ENCODE results near the gene TBCK.

The TBCK gene

DNA sequence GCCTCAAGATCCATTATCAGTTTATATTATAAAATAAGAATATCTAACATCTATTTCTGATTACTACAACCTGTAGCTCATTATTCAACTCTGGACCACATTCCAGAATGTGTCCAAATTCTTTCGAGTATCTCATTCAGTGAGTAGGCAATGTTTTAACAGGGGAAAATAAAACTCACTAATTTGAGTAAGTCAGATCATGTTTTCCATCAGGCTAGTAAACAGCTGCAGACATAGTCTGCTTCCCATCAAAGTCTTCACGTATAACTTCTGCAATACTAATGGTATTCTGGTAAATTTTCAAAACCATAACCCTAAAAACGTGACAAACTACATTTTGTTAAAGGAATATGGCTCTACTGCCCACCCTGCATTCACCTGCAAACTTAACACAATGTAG lies 31.8 kb downstream of the TBCK start:
- no peak for TF ChIP-seq SIN3A (IDR thresholded peaks at IDR 0.05; ENCODE audit: borderline replicate concordance, insufficient read depth, low read length)
- no peak for TF ChIP-seq TAF1 (IDR thresholded peaks at IDR 0.05; ENCODE audit: borderline replicate concordance, insufficient read depth, low read length)
- no peak for TF ChIP-seq FOXP2 (optimal IDR thresholded peaks at IDR 0.05; ENCODE audit: borderline replicate concordance, extremely low read depth, extremely low read length, insufficient read depth)
- no peak for TF ChIP-seq POLR2AphosphoS5 (IDR thresholded peaks at IDR 0.05; ENCODE audit: low read depth, low read length)
- TF ChIP-seq, protein P1, sequence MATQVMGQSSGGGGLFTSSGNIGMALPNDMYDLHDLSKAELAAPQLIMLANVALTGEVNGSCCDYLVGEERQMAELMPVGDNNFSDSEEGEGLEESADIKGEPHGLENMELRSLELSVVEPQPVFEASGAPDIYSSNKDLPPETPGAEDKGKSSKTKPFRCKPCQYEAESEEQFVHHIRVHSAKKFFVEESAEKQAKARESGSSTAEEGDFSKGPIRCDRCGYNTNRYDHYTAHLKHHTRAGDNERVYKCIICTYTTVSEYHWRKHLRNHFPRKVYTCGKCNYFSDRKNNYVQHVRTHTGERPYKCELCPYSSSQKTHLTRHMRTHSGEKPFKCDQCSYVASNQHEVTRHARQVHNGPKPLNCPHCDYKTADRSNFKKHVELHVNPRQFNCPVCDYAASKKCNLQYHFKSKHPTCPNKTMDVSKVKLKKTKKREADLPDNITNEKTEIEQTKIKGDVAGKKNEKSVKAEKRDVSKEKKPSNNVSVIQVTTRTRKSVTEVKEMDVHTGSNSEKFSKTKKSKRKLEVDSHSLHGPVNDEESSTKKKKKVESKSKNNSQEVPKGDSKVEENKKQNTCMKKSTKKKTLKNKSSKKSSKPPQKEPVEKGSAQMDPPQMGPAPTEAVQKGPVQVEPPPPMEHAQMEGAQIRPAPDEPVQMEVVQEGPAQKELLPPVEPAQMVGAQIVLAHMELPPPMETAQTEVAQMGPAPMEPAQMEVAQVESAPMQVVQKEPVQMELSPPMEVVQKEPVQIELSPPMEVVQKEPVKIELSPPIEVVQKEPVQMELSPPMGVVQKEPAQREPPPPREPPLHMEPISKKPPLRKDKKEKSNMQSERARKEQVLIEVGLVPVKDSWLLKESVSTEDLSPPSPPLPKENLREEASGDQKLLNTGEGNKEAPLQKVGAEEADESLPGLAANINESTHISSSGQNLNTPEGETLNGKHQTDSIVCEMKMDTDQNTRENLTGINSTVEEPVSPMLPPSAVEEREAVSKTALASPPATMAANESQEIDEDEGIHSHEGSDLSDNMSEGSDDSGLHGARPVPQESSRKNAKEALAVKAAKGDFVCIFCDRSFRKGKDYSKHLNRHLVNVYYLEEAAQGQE (IDR thresholded peaks at IDR 0.05; ENCODE audit: insufficient read depth in 1 of 2, low read depth in 2 of 2, low read length in 2 of 2): no peak

DNA sequence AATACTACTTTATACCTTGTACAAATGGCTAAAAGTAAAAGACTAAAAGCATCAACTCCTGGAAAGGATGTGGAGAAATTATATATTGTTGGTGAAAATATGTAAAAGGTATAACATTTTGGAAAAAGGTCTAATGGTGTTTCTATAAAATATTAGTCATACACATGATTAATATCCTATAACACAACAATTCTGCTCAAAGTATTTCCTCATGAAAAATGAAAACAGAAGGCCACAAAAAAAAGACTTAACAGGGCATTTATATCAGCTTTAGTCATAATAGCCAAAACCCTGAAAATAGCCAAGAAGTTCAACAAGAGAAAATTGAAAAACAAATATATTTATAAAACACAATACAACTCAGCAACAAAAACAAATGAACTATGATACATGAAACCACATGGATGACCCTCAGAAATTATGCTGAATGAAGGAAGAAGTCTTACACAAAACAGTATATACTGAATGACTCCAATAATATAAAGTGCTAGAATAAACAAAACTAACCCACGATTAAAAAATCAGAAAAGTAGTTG lies 38.8 kb downstream of the TBCK start:
- TF ChIP-seq, protein P1 (IDR thresholded peaks at IDR 0.05; ENCODE audit: insufficient read depth in 1 of 2, low read depth in 2 of 2, low read length in 2 of 2): no peak
- TF ChIP-seq FOXP2 (optimal IDR thresholded peaks at IDR 0.05; ENCODE audit: borderline replicate concordance, extremely low read depth, extremely low read length, insufficient read depth) (no peak), TAF1 (IDR thresholded peaks at IDR 0.05; ENCODE audit: borderline replicate concordance, insufficient read depth, low read length) (no peak), SIN3A (IDR thresholded peaks at IDR 0.05; ENCODE audit: borderline replicate concordance, insufficient read depth, low read length) (no peak), POLR2AphosphoS5 (IDR thresholded peaks at IDR 0.05; ENCODE audit: low read depth, low read length) (no peak)

DNA sequence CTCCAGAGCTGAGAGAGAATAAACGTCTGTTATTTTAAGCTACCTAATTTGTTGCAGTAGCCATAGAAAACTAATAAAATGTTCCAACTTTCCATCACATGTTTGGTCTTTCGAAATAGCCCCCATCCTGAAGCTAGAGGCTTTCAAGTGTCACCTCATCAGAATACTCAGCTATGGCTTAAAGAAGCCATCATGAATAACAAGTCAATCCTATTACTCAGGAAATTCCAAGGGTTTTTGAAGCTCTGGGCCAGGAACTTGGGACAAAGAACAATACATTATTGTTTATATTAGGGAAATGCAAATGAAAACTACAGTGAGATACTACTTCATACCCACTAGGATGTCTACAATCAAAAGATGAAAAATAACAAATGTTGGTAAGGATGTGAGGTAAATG lies 42.2 kb downstream of the TBCK start:
- TF ChIP-seq, protein P1 (IDR thresholded peaks at IDR 0.05; ENCODE audit: insufficient read depth in 1 of 2, low read depth in 2 of 2, low read length in 2 of 2): no peak
- TF ChIP-seq POLR2AphosphoS5 (IDR thresholded peaks at IDR 0.05; ENCODE audit: low read depth, low read length): no peak
- no peak for TF ChIP-seq TAF1 (IDR thresholded peaks at IDR 0.05; ENCODE audit: borderline replicate concordance, insufficient read depth, low read length)
- TF ChIP-seq SIN3A (IDR thresholded peaks at IDR 0.05; ENCODE audit: borderline replicate concordance, insufficient read depth, low read length): no peak
- no peak for TF ChIP-seq FOXP2 (optimal IDR thresholded peaks at IDR 0.05; ENCODE audit: borderline replicate concordance, extremely low read depth, extremely low read length, insufficient read depth)

DNA sequence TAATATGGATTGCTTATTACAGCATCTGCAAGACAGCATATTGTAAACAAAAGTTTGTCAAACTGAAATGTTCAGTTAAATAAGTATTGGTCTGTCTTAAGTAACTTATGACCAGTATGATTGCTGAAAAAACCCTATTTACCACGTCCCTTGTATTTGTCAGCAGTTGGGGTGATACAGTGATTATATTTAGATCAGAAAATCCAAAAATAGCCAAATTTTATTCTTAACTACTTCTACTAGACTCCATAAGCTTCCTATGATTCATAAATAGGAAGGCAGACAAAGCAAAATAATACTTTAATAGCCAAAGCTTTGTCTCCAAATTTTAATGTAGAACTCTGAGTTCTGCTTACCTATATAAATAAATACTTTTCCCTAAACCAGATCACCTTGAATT lies 45.3 kb downstream of the TBCK start:
- TF ChIP-seq FOXP2 (optimal IDR thresholded peaks at IDR 0.05; ENCODE audit: borderline replicate concordance, extremely low read depth, extremely low read length, insufficient read depth) (no peak), POLR2AphosphoS5 (IDR thresholded peaks at IDR 0.05; ENCODE audit: low read depth, low read length) (no peak), SIN3A (IDR thresholded peaks at IDR 0.05; ENCODE audit: borderline replicate concordance, insufficient read depth, low read length) (no peak), TAF1 (IDR thresholded peaks at IDR 0.05; ENCODE audit: borderline replicate concordance, insufficient read depth, low read length) (no peak)
- TF ChIP-seq, protein P1 (IDR thresholded peaks at IDR 0.05; ENCODE audit: insufficient read depth in 1 of 2, low read depth in 2 of 2, low read length in 2 of 2): no peak

DNA sequence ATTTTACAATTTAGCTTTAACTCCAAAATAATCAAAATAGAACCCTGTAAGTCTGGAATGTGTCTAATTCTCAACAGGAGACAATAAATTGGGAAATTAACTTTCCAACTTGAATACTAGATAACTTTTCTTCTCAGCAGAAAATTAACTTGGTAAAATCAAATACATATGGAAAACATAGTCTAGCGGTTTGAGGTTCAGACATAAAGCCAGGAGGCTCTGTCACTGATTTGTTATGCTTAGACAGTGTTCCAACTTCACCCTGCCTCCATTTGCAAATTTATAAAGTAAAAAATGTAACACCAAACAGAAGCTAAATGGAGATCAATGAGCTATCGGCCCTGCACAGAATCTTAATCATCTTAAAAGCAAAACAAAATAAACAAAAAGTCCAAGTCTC lies 46.3 kb downstream of the TBCK start:
- TF ChIP-seq FOXP2 (optimal IDR thresholded peaks at IDR 0.05; ENCODE audit: borderline replicate concordance, extremely low read depth, extremely low read length, insufficient read depth) (no peak), SIN3A (IDR thresholded peaks at IDR 0.05; ENCODE audit: borderline replicate concordance, insufficient read depth, low read length) (no peak), TAF1 (IDR thresholded peaks at IDR 0.05; ENCODE audit: borderline replicate concordance, insufficient read depth, low read length) (no peak), POLR2AphosphoS5 (IDR thresholded peaks at IDR 0.05; ENCODE audit: low read depth, low read length) (no peak)
- TF ChIP-seq, protein P1 (IDR thresholded peaks at IDR 0.05; ENCODE audit: insufficient read depth in 1 of 2, low read depth in 2 of 2, low read length in 2 of 2): no peak
